HG03159 (cell line): ENCODE data around the gene CFAP73.
"Not testable (repeated sequence)": the region's sequence is repeated elsewhere in the genome, so short reads cannot be mapped to it uniquely, and the experiment has no call there.

Experiments used
- ATAC-seq: cut with Tn5 transposase; IDR thresholded peaks from one replicate; pipeline ENCODE4 v1.9.1; 2021; ENCODE audit warnings: mild to moderate bottlenecking, moderate library complexity; ENCODE audit not compliant: unreplicated experiment

Gene CFAP73

DNA sequence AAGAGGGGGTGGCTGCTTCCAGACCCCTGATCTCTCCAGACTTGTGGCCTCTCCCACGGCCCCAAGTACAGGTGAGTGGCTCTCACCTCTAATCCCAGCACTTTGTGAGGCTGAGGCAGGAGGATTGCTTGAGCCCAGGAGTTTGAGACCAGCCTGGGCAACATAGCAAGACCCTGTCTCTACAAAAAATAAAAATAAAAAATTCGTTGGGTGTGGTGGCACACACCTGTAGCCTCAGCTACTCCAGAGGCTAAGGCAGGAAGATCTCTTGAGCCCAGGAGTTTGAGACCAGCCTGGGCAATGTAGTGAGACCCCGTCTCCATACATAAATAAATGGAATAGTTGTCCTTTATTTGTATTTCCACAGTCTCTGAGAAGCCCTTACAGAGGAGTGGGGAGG, 7.8 kb upstream of the CFAP73 start:
- not testable (repeated sequence) for ATAC-seq

DNA sequence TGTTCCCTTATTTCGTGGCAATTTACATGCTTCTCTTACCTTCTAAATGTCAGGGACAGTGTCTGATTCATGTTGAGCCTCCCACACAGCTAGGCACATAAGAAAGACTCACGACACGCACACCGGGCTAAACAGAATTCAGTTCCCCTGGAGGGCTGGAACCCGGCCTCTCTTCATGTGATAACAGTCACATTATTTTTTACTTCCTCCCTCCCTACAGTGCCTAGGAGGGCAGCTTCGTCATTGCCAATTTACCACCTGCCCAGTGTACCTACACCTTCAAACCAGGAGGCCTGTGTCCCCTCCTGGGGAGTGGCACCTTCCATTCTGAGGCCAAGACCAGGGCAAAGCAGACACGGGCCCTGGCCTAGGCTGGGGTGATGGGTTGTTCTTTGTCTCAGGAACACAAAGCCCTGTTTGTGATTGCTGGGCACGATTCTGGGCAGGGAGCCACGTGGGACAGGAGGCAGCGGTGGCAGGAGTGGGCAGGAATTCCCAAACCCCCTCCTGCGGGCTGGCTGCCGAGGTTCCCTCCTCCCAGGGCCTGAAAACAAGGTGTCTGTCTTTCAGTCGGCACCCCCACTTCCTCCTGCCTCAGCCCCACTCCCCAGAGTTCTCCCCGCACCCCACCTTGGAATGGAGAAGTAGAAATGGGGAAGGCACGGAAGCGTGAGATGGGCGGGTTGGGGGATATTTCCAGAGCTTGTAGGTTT, 7.2 kb upstream of the CFAP73 start:
- no peak for ATAC-seq

DNA sequence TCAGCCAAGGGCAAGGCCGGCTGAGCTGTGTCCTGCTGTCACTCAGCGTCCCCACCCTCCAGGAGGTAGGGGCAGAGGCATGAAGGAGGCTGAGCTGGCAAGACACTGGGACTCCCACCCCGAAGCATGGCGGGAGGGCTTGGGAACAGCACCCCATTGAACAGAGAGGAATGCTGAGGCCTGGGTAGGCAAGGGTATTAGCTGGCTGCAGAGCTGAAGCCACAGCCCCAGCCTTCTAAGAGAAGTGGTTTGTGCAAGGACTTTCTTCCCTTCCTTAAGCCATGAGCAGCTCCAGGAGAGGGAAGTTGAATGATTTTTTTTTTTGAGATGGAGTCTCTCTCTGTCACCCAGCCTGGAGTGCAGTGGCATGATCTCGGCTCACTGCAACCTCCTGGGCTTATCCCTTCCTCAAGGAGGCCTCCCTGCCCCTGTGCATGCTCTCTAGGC, 6.6 kb upstream of the CFAP73 start:
- ATAC-seq = no peak

DNA sequence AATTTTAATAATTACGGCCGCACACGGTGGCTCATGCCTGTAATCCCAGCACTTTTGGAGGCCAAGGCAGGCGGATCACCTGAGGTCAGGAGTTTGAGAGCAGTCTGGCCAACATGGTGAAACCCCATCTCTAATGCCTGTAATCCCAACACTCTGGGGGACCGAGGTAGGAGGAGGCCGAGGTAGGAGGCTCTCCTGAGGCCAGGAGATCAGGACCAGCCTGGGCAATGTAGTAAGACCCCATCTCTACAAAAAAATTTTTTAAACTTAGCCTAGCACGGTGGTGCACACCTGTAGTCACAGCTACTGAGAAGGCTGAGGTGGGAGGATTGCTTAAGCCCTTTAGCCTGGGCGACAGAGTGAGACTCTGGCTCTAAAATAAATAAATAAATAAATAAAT, 5.6 kb upstream of the CFAP73 start:
- ATAC-seq = no peak

DNA sequence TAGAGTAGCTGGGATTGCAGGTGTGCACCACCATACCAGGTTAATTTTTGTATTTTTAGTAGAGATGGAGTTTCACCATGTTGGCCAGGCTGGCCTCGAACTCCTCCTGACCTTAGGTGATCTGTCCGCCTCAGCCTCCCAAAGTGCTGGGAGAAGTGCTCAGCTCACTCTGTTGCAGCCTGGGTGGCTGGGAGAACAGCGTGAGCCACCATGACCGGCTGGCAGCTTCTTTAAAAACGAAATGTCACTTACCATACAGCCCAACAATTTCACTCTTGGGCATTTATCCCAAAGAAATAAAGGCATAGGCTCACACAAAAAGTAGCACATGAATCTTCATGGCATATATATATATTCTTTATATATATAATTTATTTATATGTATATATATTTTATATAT, 4.7 kb upstream of the CFAP73 start:
- ATAC-seq = no peak

DNA sequence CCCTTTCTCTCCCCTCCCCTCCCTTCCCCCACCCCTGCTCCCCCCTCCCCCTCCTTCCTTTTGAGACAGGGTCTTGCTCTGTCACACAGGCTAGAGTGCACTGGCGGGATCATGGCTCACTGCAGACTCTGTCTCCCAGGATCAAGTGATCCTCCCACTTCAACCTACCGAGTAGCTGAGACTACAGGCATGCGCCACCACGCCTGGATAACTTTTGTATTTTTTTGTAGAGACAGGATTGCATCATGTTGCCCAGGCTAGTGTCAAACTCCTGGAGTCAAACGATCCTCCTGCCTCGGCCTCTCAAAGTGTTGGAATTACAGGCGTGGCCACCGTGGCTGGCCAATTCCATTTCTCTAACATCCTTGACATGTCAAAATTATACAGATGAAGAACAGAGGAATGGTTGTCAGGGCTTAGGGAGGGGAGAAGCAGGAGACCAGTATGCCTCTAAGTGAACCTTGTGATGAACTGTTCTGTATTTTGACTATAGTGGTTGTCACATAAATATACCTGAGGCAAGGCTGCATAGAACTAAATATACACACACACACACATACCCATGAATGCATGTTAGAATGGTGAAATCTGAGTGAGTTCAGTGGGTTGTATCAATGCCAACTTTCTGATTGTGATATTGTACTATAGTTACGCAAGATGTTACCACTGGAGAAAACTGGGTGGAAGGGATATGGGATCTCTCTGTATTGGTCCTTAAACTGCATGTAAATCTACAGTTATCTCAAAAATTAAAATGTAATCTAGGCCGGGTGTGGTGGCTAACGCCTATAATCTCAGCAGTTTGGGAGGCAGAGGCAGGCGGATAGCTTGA, 3.6 kb upstream of the CFAP73 start:
- ATAC-seq = no peak

DNA sequence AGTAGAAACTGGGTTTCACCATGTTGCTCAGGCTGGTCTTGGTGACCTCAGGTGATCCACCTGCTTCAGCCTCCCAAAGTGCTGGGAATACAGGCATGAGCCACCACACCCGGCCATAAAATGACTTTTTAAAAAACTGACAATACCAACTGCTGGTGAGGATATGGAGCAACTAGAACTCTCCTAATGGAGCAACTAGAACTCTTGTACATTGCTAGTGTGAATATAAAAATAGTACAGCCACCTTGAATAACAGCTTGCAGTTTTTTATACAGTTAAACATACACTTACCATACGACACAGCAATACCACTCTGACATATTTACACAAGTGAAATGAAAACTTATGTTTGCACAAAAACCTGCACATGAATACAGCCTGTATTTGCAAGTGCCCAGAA, 2.5 kb upstream of the CFAP73 start:
- no peak for ATAC-seq

DNA sequence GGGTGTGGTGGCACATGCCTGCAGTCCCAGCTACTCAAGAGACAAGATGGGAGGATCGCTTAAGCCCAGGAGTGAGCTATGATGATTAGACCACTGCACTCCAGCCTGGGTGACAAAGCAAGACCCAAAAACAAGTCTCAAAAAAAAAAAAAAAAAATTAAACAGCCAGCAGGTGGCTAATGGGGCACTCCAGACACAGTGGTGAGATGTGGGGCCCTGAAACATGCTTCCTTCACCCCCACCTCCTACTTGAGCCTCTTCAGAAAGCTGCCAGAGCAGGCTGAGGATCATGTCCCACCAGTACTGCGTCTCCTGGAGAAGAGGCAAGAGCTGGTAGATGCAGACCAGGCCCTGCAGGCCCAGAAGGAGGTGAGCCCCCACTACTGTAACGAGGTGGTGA, 2.1 kb downstream of the CFAP73 start:
- ATAC-seq = no peak

DNA sequence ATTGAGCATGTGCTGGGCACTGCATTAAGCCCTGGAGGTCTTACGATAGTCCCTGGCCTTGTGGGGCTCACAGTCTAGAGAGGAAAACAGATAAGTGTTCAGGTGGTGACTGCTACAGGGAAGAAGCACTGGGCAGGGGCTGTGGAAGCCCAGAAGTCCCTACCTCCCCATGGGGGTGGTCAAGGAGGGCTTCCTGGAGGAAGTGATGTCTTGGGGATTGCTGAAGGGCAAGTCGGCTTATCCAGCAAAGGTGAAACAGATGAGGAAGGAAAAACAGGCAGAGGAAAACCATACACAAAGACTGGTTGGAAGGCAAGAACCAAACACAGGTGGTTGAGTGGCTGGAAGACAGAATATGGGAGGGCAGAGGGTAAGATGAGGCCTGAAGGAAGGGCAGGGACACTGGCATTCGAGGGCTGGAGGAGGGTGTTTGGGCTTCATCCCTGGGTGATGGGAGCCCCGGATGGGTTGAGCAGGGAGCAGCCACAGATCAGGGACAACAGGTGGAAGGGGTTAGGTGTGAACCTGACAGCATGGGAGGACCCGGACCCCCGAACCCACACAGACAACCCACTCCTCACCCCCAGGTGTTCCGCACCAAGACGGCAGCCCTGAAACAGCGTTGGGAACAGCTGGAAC, 2.8 kb downstream of the CFAP73 start:
- no peak for ATAC-seq

DNA sequence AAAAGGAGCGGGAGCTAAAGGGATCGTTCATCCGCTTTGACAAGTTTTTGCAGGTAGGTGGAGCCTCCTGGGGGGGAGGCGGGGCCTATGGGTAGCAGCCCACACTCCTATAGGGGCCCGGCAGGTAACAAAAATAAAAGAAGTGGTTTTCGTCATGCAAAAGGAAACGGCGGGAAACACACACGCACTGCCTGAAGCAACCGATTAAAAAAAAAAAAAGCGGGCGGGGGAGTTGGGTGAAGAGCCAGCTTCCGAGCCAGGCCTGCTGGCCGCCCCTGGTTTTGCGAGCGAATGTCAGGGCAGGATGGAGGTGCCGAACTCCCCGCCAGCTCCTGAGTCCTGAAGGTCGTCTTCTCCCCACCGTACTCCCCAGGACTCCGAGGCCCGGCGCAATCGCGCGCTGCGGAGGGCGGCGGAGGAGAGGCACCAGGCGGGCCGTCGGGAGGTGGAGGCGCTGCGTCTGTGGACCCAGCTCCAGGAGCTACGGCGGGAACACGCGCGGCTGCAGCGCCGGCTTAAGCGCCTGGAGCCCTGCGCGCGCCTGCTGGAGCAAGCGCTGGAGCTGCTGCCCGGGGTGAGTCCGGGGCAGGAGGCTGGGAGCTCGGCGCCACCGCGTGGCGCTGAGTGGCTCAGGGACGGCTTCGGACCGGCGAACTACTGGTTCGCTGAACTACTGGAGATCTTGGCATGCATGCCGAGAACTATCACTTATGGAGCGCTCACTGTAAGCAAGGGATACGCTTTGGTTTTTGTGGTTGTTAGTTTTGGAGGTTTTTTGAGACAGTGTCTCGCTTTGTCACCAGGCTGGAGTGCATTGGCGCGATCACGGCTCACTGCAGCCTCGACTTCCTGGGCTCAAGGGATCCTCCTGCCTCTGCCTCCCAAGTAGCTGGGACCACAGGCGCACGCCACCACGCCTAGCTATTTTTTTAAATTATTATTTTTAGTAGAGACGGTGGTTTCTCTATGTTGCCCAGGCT, 3.6 kb downstream of the CFAP73 start:
- no peak for ATAC-seq

DNA sequence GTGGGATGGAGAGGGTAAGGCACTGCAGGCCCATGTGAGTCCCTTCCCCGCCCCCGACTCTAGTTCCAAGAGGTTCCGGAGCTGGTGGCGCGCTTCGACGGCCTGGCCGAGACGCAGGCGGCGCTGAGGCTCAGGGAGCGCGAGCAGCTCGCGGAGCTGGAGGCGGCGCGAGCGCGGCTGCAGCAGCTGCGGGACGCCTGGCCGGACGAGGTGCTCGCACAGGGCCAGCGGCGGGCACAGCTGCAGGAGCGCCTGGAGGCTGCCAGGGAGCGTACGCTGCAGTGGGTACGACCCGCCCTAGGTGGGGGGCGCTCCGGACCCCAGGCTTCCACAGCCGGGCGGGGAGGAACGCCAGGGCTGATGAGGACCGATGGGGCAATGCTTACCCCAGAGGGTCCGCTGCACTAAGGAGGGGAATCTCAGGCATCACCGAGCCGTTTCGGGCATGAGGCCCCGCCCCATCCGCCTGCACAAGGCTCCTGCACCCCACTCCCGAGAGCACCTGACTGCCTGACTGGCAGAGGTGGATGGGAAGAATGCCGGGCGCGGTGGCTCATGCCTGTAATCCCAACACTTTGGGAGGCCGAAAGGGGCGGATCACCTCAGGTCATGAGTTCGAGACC, 4.9 kb downstream of the CFAP73 start:
- no peak for ATAC-seq

DNA sequence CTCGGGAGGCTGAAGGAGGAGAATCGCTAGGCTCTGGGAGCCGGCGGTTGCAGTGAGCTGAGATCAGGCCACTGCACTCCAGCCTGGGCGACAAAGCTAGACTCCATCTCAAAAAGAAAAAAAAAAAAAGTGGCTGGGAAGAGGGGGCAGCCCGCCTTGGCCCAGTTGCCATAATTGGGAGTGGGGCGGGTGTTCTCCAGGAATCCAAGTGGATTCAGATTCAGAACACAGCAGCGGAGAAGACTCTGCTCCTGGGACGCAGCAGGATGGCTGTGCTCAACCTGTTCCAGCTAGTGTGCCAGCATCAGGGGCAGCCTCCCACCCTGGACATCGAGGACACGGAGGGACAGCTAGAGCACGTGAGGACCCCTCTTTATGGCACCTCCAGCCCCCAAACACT, 5.5 kb downstream of the CFAP73 start:
- ATAC-seq = no peak

DNA sequence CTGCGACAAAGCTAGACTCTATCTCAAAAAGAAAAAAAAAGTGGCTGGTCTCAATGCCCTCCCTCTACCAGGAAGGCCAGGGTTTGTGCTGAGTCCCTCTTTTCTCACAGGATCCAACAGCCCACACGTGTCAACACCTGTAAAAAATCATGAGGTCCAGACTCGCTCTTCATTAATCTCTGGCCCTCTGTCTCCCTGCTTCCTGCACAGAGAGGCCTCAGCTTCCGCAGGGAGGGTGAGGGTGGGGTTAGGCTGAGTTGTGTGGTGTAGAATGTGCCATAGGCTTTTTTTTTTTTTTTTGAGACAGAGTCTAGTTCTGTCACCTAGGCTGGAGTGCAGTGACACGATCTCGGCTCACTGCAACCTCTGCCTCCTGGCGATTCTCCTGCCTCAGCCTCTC, 6.1 kb downstream of the CFAP73 start:
- no peak for ATAC-seq

DNA sequence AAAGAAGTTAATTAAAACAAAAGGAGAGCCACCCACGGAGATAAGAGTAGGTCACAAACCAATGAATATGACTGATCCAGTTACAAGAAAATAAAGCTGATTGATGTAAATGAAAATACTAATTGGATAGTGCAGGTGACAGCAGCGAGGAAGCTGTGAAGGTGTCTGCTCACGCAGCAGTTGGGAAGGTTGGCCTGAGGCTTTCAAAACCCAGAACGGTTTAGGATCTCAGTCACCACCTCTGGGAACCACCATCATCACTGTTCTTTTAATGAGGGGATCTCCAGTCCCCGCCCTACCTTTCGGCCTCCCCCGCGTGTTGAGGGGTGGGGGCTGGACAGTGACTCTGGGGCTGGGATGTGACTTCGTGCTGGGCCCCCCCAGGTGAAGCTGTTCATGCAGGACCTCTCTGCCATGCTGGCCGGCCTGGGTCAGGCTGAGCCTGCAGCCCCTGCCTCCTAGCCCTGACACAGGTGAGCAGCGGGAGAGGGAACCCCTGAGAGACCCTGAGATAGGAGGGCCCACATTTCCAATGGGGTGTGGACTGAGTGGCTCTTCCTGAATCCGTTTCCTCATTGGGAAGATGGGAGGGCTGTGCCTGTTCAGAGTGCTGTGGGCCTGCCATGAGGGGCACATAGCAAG, 7.8 kb downstream of the CFAP73 start:
- ATAC-seq = no peak

DNA sequence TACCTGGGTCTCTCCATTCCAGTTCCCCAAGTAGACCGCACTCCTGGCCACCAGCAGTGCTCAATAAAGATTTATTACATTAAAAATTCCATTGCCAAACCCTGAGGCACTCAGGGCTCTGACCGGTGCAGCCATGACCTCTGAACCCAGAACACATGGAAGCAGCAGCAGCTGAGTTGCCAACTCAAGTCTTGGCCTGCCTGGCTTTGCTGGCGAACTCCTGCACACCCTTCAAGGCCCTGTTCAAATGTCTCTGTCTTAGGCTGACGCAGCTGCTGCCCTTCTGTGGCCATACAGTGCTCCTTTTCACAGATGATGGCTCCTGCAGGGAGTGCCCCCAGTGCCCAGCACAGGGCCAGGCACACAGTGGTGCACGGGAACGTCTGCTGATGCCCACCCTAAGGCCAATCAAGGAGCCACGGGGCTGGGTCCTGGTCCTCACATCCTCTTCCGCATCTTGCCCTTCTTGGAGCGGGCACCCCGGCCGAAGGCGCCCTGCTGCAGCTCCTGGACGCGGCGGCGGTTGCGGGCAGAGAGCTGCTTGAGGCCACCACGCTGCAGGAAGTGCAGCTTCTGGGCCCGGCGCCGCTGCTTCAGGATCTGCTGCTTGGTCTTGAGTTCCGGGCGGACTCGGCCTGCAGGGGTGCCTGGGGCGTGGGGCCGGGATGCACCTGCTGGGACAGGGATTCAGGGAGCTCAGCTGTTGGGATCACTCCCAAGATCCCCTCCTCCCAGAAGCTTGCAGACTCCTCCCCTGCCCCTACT, 9.1 kb downstream of the CFAP73 start:
- no peak for ATAC-seq

DNA sequence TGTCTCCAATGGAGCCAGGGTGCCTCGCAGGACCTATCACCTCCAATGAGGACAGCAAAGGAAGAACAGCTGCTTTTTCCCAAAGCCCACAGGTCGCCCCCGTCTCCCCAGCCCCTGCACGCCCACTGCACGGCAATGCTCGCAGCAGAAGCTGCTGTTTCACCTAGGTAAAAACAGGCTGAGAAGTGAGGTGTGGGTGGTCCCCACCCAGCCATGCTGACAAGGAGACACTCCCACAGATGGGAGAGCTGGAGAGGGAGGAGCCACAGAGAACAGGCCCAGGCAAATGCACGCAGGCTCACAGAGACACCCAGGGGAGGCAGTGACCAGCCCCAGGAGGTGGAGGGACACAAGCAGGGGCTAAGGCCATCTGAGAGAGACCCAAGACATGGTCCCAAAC, 10.4 kb downstream of the CFAP73 start:
- ATAC-seq = no peak

DNA sequence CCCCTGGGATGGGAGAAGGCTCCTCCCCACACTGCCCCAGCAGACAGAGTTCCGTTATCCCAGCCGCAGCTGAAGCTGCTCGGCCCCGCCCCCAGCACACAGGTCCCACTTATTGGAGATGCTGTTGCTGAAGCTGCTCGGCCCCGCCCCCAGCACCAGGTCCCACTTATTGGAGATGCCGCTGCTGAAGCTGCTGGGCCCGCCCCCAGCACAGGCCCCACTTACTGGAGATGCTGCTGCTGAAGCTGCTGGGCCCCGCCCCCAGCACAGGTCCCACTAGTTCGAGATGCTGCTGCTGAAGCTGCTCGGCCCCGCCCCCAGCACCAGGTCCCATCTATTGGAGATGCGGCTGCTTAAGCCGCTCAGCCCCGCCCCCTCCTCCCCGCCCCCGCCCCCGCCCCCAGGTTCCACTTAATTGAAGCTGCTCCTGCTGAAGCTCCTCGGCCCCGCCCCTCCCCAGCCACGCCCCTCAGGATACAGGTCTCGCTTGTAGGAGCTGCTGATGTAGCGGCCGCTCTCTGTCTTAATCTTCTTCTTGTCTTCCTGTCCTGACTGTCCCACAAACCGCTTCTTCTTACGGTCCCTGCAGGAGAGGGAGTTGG, 12.0 kb downstream of the CFAP73 start:
- ATAC-seq = no peak

DNA sequence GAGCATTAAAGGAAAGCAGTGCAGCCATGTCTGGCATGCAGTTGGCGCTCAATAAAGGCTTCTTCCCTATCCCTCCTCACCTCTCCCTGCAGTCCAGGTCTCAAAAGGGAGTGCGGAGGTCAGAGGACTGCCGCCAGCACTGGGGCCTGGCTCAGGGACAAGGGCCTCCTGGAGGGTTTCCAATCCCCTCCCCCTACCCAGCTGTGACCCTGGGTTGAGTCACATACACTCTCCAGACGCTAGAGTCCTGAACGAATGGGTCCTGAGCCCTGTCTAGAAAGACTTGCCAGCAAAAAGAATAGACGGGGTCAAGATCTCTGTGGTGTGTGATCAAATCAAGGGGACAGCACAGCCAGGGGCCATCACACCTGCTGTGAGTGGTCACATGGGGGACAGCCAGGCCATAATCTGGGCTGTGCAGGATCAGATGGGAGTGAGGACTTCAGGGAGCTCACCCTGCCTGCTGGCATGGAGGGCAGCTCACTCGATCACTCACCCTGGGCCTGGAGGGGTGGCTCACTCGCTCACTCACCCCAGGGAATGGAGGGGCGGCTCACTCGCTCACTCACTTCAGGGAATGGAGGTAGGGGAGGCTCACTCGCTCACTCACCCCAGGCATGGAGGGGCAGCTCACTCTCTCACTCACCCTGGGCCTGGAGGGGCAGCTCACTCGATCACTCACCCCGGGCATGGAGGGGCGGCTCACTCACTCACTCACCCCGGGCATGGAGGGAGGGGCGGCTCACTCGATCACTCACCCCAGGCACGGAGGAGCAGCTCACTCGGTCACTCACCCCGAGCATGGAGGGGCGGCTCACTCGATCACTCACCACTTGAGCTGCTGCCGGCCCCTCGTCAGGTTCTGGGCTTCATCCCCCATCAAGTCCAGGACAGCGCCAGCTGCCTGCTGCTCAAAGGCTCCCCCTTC, 12.8 kb downstream of the CFAP73 start:
- no peak for ATAC-seq
